Measurements from ENCODE around the gene ARHGAP42.
A peak's percentile ranks its signal among the peaks of the same experiment; 100 is the strongest.

ARHGAP42 gene

DNA sequence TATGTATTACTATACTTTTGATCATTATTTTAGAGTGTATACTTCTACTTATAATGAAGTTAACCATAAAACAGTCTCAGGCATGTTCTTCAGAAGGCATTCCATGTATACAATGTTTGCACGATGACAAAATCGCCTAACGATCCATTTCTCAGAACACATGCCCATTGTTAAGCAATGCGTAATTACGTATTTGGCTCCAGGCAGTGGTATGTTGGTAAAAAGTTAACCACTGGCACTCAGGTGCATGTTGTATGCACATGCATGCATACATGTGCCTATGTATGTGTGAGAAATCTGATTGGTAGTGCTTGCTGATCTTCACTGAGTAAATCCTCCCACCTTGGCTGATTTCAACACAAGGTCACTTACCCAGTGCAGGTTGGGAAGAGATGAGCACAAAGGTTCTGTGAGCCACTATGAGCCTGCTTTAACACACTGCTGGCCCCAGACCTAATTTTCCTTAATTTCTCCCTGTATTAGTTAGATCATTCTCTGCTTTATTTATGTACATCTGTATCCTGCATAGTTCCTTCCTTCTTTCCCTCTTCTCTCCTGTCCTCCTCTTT is 164.6 kb downstream of the ARHGAP42 start:
- CTCF ChIA-PET = interaction anchor here (0.7 to 4.1 kb wide), 6 partner anchors 23 to 275 kb away, joined by 3 to 14 read pairs (median 4); no protein-coding TSS in a partner anchor
- DNase-seq (ENCODE audit: low read depth, low spot score) = no peak
- H3K4me3 ChIP-seq (ENCODE audit: low read depth, low read length) = no peak overlapping the region
- TF ChIP-seq, protein P1, sequence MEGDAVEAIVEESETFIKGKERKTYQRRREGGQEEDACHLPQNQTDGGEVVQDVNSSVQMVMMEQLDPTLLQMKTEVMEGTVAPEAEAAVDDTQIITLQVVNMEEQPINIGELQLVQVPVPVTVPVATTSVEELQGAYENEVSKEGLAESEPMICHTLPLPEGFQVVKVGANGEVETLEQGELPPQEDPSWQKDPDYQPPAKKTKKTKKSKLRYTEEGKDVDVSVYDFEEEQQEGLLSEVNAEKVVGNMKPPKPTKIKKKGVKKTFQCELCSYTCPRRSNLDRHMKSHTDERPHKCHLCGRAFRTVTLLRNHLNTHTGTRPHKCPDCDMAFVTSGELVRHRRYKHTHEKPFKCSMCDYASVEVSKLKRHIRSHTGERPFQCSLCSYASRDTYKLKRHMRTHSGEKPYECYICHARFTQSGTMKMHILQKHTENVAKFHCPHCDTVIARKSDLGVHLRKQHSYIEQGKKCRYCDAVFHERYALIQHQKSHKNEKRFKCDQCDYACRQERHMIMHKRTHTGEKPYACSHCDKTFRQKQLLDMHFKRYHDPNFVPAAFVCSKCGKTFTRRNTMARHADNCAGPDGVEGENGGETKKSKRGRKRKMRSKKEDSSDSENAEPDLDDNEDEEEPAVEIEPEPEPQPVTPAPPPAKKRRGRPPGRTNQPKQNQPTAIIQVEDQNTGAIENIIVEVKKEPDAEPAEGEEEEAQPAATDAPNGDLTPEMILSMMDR (IDR thresholded peaks at IDR 0.05; ENCODE audit: insufficient read depth, low read length, missing control alignments) = no peak
- POLR2A ChIA-PET = no interaction called here

DNA sequence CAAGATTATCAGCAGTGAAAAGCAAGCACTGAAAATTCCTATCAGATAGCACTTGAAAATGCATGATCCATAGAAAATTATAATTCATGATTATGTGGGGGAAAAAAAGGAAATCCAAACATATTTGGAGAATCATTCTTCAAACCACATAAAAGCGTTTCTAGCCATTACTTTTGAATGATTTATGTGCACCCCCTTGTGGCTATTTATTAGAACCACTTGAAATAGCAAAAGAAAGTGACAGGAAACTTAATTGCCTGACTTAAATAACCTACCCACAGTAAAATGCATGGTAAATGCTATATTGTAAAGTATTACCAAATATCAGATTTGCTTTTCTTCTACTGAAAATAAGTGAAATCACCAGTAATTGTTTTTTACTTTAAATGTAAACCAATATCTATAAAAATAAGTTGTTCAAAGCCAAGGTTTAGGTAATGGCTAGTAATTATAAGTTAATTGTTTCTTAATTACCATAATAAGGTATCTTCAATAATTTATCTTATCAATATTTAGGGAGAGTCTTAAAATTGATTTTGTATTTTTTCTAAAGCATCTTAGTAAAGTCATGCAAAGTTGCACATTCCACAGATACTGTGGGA is 168.5 kb downstream of the ARHGAP42 start:
- TF ChIP-seq, protein P1 (IDR thresholded peaks at IDR 0.05; ENCODE audit: insufficient read depth, low read length, missing control alignments) = peak; percentile 6
- H3K4me3 ChIP-seq (ENCODE audit: low read depth, low read length) = no peak overlapping the region
- DNase-seq (ENCODE audit: low read depth, low spot score) = no peak
- POLR2A ChIA-PET = no interaction called here
- CTCF ChIA-PET = interaction anchor here (0.9 to 2.3 kb wide), 9 partner anchors 13 to 282 kb away, joined by 4 to 13 read pairs (median 6); no protein-coding TSS in a partner anchor

DNA sequence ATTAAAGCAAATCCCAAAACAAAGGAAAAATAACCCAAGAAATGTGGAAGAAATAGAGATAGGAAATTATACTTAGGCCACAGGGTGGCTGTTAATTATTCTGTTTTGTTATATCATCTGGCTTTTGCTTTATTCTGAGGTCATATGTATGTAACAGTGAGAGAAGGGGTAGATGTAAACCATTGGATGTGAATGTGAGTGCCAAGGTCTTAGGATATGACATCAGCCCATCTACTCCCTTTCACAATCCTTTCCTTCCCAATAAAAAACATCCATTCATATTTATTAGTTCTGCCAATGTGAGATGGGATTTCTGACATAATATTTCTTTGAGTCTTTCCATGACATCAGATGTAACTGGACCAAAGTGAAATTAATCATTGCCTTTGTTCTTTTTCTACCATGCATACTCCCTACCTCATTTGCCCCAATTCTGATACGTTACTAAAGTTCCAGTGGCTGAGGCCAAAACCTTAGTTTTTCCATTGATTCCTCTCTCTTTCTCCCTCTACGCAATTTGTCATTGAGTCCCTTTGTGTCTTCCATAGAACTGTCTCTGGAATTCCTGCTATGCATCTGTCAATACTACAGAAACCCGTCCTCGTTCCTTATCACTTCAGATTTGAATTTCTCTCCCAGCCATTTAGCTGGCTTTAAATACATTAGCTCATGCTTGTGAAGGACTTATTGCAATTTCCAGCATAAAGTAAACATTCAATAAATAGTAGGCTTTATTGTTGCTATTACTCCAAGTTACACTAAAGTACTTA is 170.3 kb downstream of the ARHGAP42 start:
- no peak for DNase-seq (ENCODE audit: low read depth, low spot score)
- no peak overlapping the region for H3K4me3 ChIP-seq (ENCODE audit: low read depth, low read length)
- TF ChIP-seq, protein P1 (IDR thresholded peaks at IDR 0.05; ENCODE audit: insufficient read depth, low read length, missing control alignments) = no peak
- CTCF ChIA-PET = interaction anchor here (0.7 to 3.8 kb wide), 10 partner anchors 8 to 285 kb away, joined by 3 to 20 read pairs (median 3); no protein-coding TSS in a partner anchor
- POLR2A ChIA-PET = no interaction called here

- no peak overlapping the region for H3K4me3 ChIP-seq (ENCODE audit: low read depth, low read length)
- CTCF ChIA-PET = interaction anchor here (1.5 kb wide), 1 partner anchor 178 kb away, joined by 3 read pairs; no protein-coding TSS in a partner anchor
- TF ChIP-seq, protein P1 (IDR thresholded peaks at IDR 0.05; ENCODE audit: insufficient read depth, low read length, missing control alignments) = no peak
- no peak for DNase-seq (ENCODE audit: low read depth, low spot score)
- POLR2A ChIA-PET = no interaction called here
These were observed 173.4 kb downstream of the ARHGAP42 start for GRCh38 chr11:100860318-100861155.

DNA sequence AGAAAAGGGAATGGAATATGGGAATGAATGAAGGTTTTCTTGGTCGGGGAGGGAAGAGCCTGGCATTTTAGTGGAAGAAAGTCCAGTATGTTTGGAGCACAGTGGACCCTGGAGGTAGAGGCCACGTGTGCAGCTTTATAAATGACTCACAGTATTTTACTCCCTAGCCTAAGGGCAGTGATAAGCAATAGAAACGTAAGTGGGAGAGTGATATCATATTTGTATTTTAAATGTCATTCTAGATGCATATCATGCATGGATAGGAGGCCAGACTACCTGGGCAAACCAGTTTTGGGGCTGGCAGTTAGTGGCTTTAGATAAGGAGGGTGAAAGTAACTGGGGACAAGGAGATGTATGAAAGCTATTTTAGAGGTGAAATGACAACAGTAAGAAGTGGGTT is 174.1 kb downstream of the ARHGAP42 start:
- ChIA-PET POLR2A (no interaction called here), CTCF (interaction anchor here (1.5 kb wide), 2 partner anchors 177 to 179 kb away, joined by 3 to 5 read pairs; no protein-coding TSS in a partner anchor)
- no peak overlapping the region for H3K4me3 ChIP-seq (ENCODE audit: low read depth, low read length)
- TF ChIP-seq, protein P1 (IDR thresholded peaks at IDR 0.05; ENCODE audit: insufficient read depth, low read length, missing control alignments) = no peak
- DNase-seq (ENCODE audit: low read depth, low spot score) = no peak

Measured in AG04449 (cell line).